Effector CD8-positive, alpha-beta T cell (primary cell): ENCODE measurements around the gene OXNAD1.
"Not testable (repeated sequence)": the region's sequence is repeated elsewhere in the genome, so short reads cannot be mapped to it uniquely, and the experiment has no call there.

ENCODE experiments used
- DNase-seq: peaks from one replicate; lab custom pipeline; 2025; lab: John Stamatoyannopoulos, UW

OXNAD1 gene

GRCh38 chr3:16304061-16305010 lies 39.3 kb downstream of the OXNAD1 start:
- DNase-seq: no peak

- DNase-seq: peak; percentile 13
Measured at GRCh38 chr3:16305111-16305541, 40.1 kb downstream of the OXNAD1 start.

- no peak for DNase-seq
Measured at GRCh38 chr3:16307832-16308531, 43.0 kb downstream of the OXNAD1 start.

- no peak for DNase-seq
Measured at GRCh38 chr3:16308727-16309126, 43.7 kb downstream of the OXNAD1 start.

GRCh38 chr3:16309558-16309957 lies 44.5 kb downstream of the OXNAD1 start:
- peak; percentile 15 for DNase-seq

- DNase-seq: not testable (repeated sequence)
Measured at GRCh38 chr3:16310486-16310885, 45.5 kb downstream of the OXNAD1 start.

GRCh38 chr3:16311960-16312451 lies 47.0 kb downstream of the OXNAD1 start:
- peak; percentile 14 for DNase-seq

GRCh38 chr3:16313886-16314645 lies 49.1 kb downstream of the OXNAD1 start:
- DNase-seq: no peak

GRCh38 chr3:16315623-16316022 lies 50.6 kb downstream of the OXNAD1 start:
- DNase-seq: no peak

- DNase-seq: no peak
Measured at GRCh38 chr3:16316396-16316795, 51.4 kb downstream of the OXNAD1 start.

GRCh38 chr3:16316847-16317560 lies 52.0 kb downstream of the OXNAD1 start:
- DNase-seq: no peak

GRCh38 chr3:16317561-16317945 lies 52.5 kb downstream of the OXNAD1 start:
- DNase-seq: no peak

GRCh38 chr3:16318176-16318575 lies 53.2 kb downstream of the OXNAD1 start:
- DNase-seq: no peak

- peak; percentile 60 for DNase-seq
Measured at GRCh38 chr3:16319307-16319706, 54.3 kb downstream of the OXNAD1 start.

- DNase-seq: no peak
Measured at GRCh38 chr3:16319723-16320122, 54.7 kb downstream of the OXNAD1 start.

GRCh38 chr3:16320711-16321110 lies 55.7 kb downstream of the OXNAD1 start:
- no peak for DNase-seq

- no peak for DNase-seq
Measured at GRCh38 chr3:16322189-16322588, 57.2 kb downstream of the OXNAD1 start.

GRCh38 chr3:16323737-16324136 lies 58.7 kb downstream of the OXNAD1 start:
- no peak for DNase-seq

GRCh38 chr3:16325850-16326249 lies 60.8 kb downstream of the OXNAD1 start:
- DNase-seq: no peak

- no peak for DNase-seq
Measured at GRCh38 chr3:16326724-16327349, 61.8 kb downstream of the OXNAD1 start.

GRCh38 chr3:16328124-16328523 lies 63.1 kb downstream of the OXNAD1 start:
- no peak for DNase-seq
